IgD-negative memory B cell (primary cell): ENCODE measurements around the gene CEP72. TPM values are rescaled to one million over a fixed set of nuclear protein-coding genes. Genes with fewer than 3 reads are reported as not detected.

Experiments used
- H3K27ac Mint-ChIP-seq, 3 donors: one replicate each; pipeline ENCODE4 v1.8.0; 2020 to 2022; ENCODE audit warnings: mild to moderate bottlenecking in 3 of 3, mixed read lengths in 3 of 3, moderate library complexity in 1 of 3
- H3K27me3 Mint-ChIP-seq: one replicate; pipeline ENCODE4 v1.8.0; 2021; ENCODE audit warnings: mixed read lengths
- H3K36me3 Mint-ChIP-seq: one replicate; pipeline ENCODE4 v1.8.0; 2020; ENCODE audit warnings: mild to moderate bottlenecking, mixed read lengths
- H3K4me1 Mint-ChIP-seq, 3 donors: one replicate each; pipeline ENCODE4 v1.8.0; 2020 to 2022; ENCODE audit warnings: mixed read lengths in 3 of 3, mild to moderate bottlenecking in 1 of 3
- H3K4me3 Mint-ChIP-seq, 4 donors: one replicate each; pipeline ENCODE4 v1.8.0; 2020 to 2022; ENCODE audit warnings: mild to moderate bottlenecking in 4 of 4, mixed read lengths in 4 of 4, moderate library complexity in 3 of 4
- H3K9me3 Mint-ChIP-seq, 3 donors: one replicate each; pipeline ENCODE4 v1.8.0; 2020 to 2021; ENCODE audit warnings: mixed read lengths in 3 of 3, mild to moderate bottlenecking in 1 of 3
- polyA plus RNA-seq: library from polyadenylated mRNA; unstranded; fragments of 300-500 nt; fragmentation: Illumina TruSeq; gene quantifications from one replicate; pipeline ENCODE4 v1.2.3, GENCODE V29; 2021

The CEP72 gene
- polyA plus RNA-seq, 1 donor from 2014 or later, result 5.4 TPM

DNA sequence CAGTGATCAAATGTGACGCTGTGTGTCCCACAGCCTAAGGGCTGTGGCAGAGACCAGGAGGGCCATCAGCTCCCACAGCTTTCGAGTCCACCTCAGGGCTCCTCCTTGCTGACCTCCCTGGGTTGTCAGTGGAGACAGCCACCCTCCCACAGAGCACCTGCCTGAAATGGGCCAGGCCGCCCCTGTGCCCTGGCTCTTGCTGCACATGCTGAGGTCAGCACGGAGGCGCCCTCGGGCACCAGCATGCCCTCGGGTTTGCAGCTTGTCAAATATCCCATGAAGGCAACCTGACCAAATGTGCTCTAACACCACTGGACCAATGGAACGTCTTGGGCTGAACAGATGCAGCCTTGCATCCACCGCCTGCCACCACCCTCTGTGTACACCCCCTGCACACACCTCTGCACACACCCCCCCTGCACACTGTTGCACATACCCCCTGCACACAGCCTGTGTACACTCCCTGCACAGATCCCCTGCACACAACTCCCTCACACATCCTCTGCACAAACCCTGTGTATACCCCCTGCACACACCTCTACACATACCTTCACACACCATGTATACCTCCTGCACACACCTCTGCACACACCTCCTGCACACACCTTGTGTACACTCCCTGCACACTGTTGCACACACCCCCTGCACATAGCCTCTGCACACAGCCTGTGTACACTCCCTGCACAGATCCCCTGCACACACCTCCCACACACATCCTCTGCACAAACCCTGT is 2.0 kb upstream of the CEP72 start:
- H3K27me3 Mint-ChIP-seq, result peaks cover 10% of the 10 kb centered on the region
- no peaks in the 10 kb centered on the region for H3K9me3 Mint-ChIP-seq
- peaks cover 1% of the 10 kb centered on the region for H3K36me3 Mint-ChIP-seq
- peak overlapping the region in 1 of 4 donors; percentile 90 for H3K4me3 Mint-ChIP-seq
- H3K27ac Mint-ChIP-seq, result peak overlapping the region in 1 of 3 donors; percentile 69
- peaks cover 15 to 25% (median 24%) of the 10 kb centered on the region in 3 donors for H3K4me1 Mint-ChIP-seq

- peaks cover 0 to 5% (median 0%) of the 10 kb centered on the region in 3 donors for H3K9me3 Mint-ChIP-seq
- peaks cover 5% of the 10 kb centered on the region for H3K36me3 Mint-ChIP-seq
- peak overlapping the region; percentile 74 to 94 (median 82) for H3K4me3 Mint-ChIP-seq
- H3K27me3 Mint-ChIP-seq, result peaks cover 10% of the 10 kb centered on the region
- H3K27ac Mint-ChIP-seq, result peak overlapping the region; percentile 0 to 69 (median 39)
- peaks cover 22 to 25% (median 25%) of the 10 kb centered on the region in 3 donors for H3K4me1 Mint-ChIP-seq
These were observed 1.1 kb upstream of the CEP72 start for GRCh38 chr5:610744-611730.

DNA sequence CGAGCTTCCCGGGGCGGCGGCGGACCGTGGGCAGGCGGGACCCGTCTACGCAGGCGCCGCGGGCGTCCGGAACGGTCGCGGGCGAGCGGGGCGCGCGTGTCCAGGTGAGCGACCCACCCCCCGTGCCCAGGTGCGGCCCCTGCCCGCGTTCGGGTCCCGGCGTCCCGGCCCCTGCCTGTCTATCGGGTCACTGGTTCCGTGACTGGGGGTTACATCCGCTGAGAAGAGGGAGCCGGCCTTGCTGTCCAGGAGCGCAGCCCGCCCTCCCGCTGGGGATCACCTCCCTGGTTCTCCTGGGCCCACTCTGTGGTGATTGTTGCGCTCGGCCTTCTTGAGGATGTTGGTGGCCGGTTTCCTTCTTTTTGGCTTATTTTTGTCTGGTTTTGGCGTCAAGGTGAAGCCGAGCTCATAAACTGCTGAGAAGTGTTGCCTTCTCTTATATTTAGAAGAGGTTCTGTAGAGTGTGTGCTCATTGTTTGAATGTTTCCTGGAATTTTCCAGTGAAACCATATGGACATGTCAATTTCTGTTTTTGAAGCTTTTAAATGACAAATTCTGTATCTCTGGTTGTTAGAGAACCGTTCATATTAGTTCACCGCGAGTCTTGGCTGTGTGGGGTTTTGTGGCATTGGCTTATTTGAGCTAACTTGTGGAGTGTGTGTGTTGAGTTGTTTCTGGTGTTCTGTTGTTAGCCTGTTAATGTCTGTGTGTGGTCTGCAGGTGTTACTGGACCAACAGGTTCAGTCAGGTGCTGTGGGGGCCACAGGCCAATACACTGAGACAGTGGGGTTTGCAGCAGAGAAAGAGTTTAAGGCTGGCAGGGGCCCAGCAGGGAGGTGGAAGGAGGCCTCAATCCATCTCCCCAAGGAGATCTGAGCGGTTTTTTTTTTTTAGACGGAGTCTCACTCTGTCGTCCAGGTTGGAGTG is 621 bp downstream of the CEP72 start:
- H3K4me3 Mint-ChIP-seq, result peak overlapping the region; percentile 94 to 96 (median 94)

GRCh38 chr5:616484-617039 is 4.4 kb downstream of the CEP72 start:
- H3K36me3 Mint-ChIP-seq, result peaks cover 9% of the 10 kb centered on the region
- H3K4me1 Mint-ChIP-seq, result peaks cover 14 to 18% (median 16%) of the 10 kb centered on the region in 3 donors
- H3K9me3 Mint-ChIP-seq, result peaks cover 0 to 5% (median 0%) of the 10 kb centered on the region in 3 donors
- no peaks in the 10 kb centered on the region for H3K27me3 Mint-ChIP-seq
- H3K4me3 Mint-ChIP-seq, result peak overlapping the region in 1 of 4 donors; percentile 73
- H3K27ac Mint-ChIP-seq, result peak overlapping the region in 1 of 3 donors; percentile 86

More for the DNA sequence above, 621 bp downstream of the CEP72 start:
- Mint-ChIP-seq H3K4me1 (peaks cover 17 to 19% (median 18%) of the 10 kb centered on the region in 3 donors), H3K27ac (peak overlapping the region in 2 of 3 donors; percentile 64 to 86), H3K27me3 (peaks cover 2% of the 10 kb centered on the region), H3K36me3 (peaks cover 5% of the 10 kb centered on the region), H3K9me3 (peaks cover 0 to 5% (median 0%) of the 10 kb centered on the region in 3 donors)

DNA sequence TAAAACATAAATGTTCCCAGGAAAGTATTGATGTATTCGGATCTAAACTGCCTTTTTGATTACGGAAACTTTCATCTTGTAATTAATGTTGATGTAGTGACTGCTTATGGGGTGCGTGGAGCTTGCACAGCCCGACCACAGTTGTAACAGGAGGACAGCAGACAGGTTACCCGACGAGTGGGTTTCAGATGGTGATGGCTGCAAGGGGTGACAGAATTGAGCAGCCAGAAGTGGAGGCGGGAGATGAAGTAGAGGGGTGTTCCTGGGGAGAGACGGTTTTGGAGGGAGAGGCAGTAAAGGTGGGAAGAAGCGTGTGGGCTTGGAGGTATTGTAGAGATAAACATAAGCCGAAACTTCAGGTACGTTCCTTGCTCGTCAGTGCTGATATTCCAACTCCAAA is 5.8 kb downstream of the CEP72 start:
- Mint-ChIP-seq H3K9me3 (peaks cover 0 to 5% (median 0%) of the 10 kb centered on the region in 3 donors), H3K4me1 (peaks cover 11 to 14% (median 13%) of the 10 kb centered on the region in 3 donors), H3K27me3 (no peaks in the 10 kb centered on the region), H3K36me3 (peaks cover 11% of the 10 kb centered on the region), H3K27ac (no peak overlapping the region), H3K4me3 (no peak overlapping the region)

DNA sequence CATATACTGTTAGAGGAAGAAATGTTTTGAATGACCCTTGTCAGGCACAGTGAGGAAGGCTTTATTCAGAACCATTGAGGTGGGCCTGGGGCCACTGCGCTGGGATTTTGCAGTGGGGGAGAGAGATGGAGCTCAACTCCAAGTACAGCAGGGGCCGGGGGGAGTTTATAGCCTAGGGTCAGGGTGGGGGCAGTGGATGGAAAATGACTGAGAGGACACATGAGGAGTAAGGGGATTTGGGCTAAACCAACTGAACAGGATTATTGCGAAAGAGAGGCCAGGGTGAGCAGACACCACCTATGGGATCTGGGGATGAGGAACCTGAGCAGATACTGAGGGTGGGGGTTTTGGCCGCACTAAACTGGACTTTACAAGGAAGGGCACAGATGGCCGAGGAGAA is 6.3 kb downstream of the CEP72 start:
- H3K4me3 Mint-ChIP-seq, result no peak overlapping the region
- no peaks in the 10 kb centered on the region for H3K27me3 Mint-ChIP-seq
- peaks cover 0 to 5% (median 0%) of the 10 kb centered on the region in 3 donors for H3K9me3 Mint-ChIP-seq
- H3K27ac Mint-ChIP-seq, result no peak overlapping the region
- peaks cover 11% of the 10 kb centered on the region for H3K36me3 Mint-ChIP-seq
- peaks cover 10 to 11% (median 11%) of the 10 kb centered on the region in 3 donors for H3K4me1 Mint-ChIP-seq

GRCh38 chr5:619444-619843 is 7.3 kb downstream of the CEP72 start:
- H3K27me3 Mint-ChIP-seq, result no peaks in the 10 kb centered on the region
- H3K4me1 Mint-ChIP-seq, result peaks cover 7 to 11% (median 7%) of the 10 kb centered on the region in 3 donors
- H3K36me3 Mint-ChIP-seq, result peaks cover 11% of the 10 kb centered on the region
- H3K4me3 Mint-ChIP-seq, result no peak overlapping the region
- peaks cover 0 to 5% (median 0%) of the 10 kb centered on the region in 3 donors for H3K9me3 Mint-ChIP-seq
- no peak overlapping the region for H3K27ac Mint-ChIP-seq

- Mint-ChIP-seq H3K4me3 (no peak overlapping the region), H3K9me3 (peaks cover 0 to 5% (median 0%) of the 10 kb centered on the region in 3 donors), H3K27ac (no peak overlapping the region), H3K4me1 (peaks cover 2 to 11% (median 5%) of the 10 kb centered on the region in 3 donors), H3K27me3 (no peaks in the 10 kb centered on the region), H3K36me3 (peaks cover 11% of the 10 kb centered on the region)
These were observed 8.0 kb downstream of the CEP72 start for GRCh38 chr5:620152-620551.

- Mint-ChIP-seq H3K4me3 (no peak overlapping the region), H3K36me3 (peaks cover 6% of the 10 kb centered on the region)
These were observed 8.5 kb downstream of the CEP72 start for GRCh38 chr5:620586-621180.

DNA sequence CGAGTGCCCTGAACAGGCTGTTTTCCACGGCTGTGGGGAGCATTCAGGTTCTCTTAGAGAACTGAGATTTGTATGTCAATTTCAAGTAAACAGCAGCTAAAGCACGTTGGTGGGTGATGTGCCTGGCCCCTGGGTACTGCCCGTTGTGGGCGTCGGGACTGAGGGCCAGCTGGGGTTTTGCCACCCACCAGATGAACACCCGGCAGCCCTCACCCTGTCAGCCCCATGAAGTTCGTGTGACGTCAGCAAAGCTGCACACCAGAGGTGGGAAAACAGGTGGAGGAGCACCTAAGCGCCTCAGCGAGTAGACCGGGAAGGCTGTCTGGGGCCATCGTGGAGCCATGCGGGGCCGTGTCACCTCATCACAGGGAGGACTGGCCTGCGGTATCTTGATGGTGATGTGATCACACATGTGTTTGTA is 9.2 kb downstream of the CEP72 start:
- H3K4me1 Mint-ChIP-seq, result peaks cover under 1 to 3% (median 2%) of the 10 kb centered on the region in 3 donors
- no peak overlapping the region for H3K4me3 Mint-ChIP-seq
- H3K9me3 Mint-ChIP-seq, result no peaks in the 10 kb centered on the region
- no peaks in the 10 kb centered on the region for H3K27me3 Mint-ChIP-seq
- H3K36me3 Mint-ChIP-seq, result peaks cover 8% of the 10 kb centered on the region
- H3K27ac Mint-ChIP-seq, result no peak overlapping the region

More at GRCh38 chr5:620586-621180, 8.5 kb downstream of the CEP72 start:
- Mint-ChIP-seq H3K27me3 (no peaks in the 10 kb centered on the region), H3K27ac (no peak overlapping the region), H3K4me1 (peaks cover 2 to 8% (median 3%) of the 10 kb centered on the region in 3 donors), H3K9me3 (peaks cover 0 to under 1% (median 0%) of the 10 kb centered on the region in 3 donors)

GRCh38 chr5:622359-622758 is 10.2 kb downstream of the CEP72 start:
- Mint-ChIP-seq H3K27ac (no peak overlapping the region), H3K27me3 (no peaks in the 10 kb centered on the region), H3K9me3 (no peaks in the 10 kb centered on the region), H3K4me3 (no peak overlapping the region), H3K36me3 (peaks cover 8% of the 10 kb centered on the region), H3K4me1 (peaks cover 0 to 2% (median 2%) of the 10 kb centered on the region in 3 donors)

- H3K27me3 Mint-ChIP-seq, result no peaks in the 10 kb centered on the region
- H3K36me3 Mint-ChIP-seq, result peaks cover 10% of the 10 kb centered on the region
- no peak overlapping the region for H3K27ac Mint-ChIP-seq
- H3K4me3 Mint-ChIP-seq, result no peak overlapping the region
- no peaks in the 10 kb centered on the region for H3K9me3 Mint-ChIP-seq
- peaks cover 0 to 2% (median 2%) of the 10 kb centered on the region in 3 donors for H3K4me1 Mint-ChIP-seq
These were observed 10.9 kb downstream of the CEP72 start for GRCh38 chr5:622946-623522.

GRCh38 chr5:623531-623930 is 11.4 kb downstream of the CEP72 start:
- peaks cover 7% of the 10 kb centered on the region for H3K36me3 Mint-ChIP-seq
- no peak overlapping the region for H3K27ac Mint-ChIP-seq
- no peaks in the 10 kb centered on the region for H3K27me3 Mint-ChIP-seq
- H3K9me3 Mint-ChIP-seq, result no peaks in the 10 kb centered on the region
- H3K4me3 Mint-ChIP-seq, result no peak overlapping the region
- H3K4me1 Mint-ChIP-seq, result peaks cover 0 to 2% (median 2%) of the 10 kb centered on the region in 3 donors
